ENCODE data around the gene PLA2G12B.

Gene PLA2G12B

GRCh38 chr10:72888151-72888638, 66.4 kb downstream of the PLA2G12B start:
- Histone ChIP-seq H3K9me2 (replicated peaks; ENCODE audit: insufficient read depth, low read length) (no peaks in the 10 kb centered on the region), H3K4me3 (ENCODE audit: insufficient read depth, low read length, poor library complexity, severe bottlenecking) (no peak overlapping the region), H3F3A (ENCODE audit: insufficient read depth) (no peaks in the 10 kb centered on the region), H3K9ac (ENCODE audit: low read length) (no peak overlapping the region), H3K27me3 (ENCODE audit: low read length) (no peaks in the 10 kb centered on the region), H3K79me2 (ENCODE audit: insufficient read depth, low read length) (no peaks in the 10 kb centered on the region), H3K27ac (ENCODE audit: low read depth, low read length) (no peak overlapping the region), H3K4me2 (ENCODE audit: low read depth, low read length, poor library complexity, severe bottlenecking) (no peak overlapping the region), H4K20me1 (ENCODE audit: low read depth, low read length) (no peaks in the 10 kb centered on the region), H2AFZ (ENCODE audit: low read depth, low read length, severe bottlenecking) (no peak overlapping the region), H3K36me3 (ENCODE audit: low read length) (no peaks in the 10 kb centered on the region), H3K9me3 (ENCODE audit: insufficient read depth, low read length) (no peaks in the 10 kb centered on the region)
- TF ChIP-seq CTCF (IDR thresholded peaks at IDR 0.05; ENCODE audit: insufficient read depth, low read length, poor library complexity, severe bottlenecking) (no peak), EZH2phosphoT487 (conservative IDR thresholded peaks at IDR 0.05; ENCODE audit: low read length) (no peak)

- Histone ChIP-seq H3K79me2 (ENCODE audit: insufficient read depth, low read length) (no peaks in the 10 kb centered on the region), H3F3A (ENCODE audit: insufficient read depth) (no peaks in the 10 kb centered on the region), H2AFZ (ENCODE audit: low read depth, low read length, severe bottlenecking) (no peak overlapping the region), H3K4me3 (ENCODE audit: insufficient read depth, low read length, poor library complexity, severe bottlenecking) (no peak overlapping the region), H3K9me3 (ENCODE audit: insufficient read depth, low read length) (no peaks in the 10 kb centered on the region), H4K20me1 (ENCODE audit: low read depth, low read length) (no peaks in the 10 kb centered on the region), H3K36me3 (ENCODE audit: low read length) (no peaks in the 10 kb centered on the region), H3K27me3 (ENCODE audit: low read length) (no peaks in the 10 kb centered on the region), H3K9ac (ENCODE audit: low read length) (no peak overlapping the region), H3K4me2 (ENCODE audit: low read depth, low read length, poor library complexity, severe bottlenecking) (no peak overlapping the region), H3K27ac (ENCODE audit: low read depth, low read length) (no peak overlapping the region), H3K9me2 (replicated peaks; ENCODE audit: insufficient read depth, low read length) (no peaks in the 10 kb centered on the region)
- TF ChIP-seq EZH2phosphoT487 (conservative IDR thresholded peaks at IDR 0.05; ENCODE audit: low read length) (no peak), CTCF (IDR thresholded peaks at IDR 0.05; ENCODE audit: insufficient read depth, low read length, poor library complexity, severe bottlenecking) (no peak)
Measured at GRCh38 chr10:72887043-72887442, 67.6 kb downstream of the PLA2G12B start.

GRCh38 chr10:72886621-72887020, 68.0 kb downstream of the PLA2G12B start:
- H3K36me3 ChIP-seq (ENCODE audit: low read length), result no peaks in the 10 kb centered on the region
- H3K27ac ChIP-seq (ENCODE audit: low read depth, low read length), result no peak overlapping the region
- H3F3A ChIP-seq (ENCODE audit: insufficient read depth), result no peaks in the 10 kb centered on the region
- H3K4me3 ChIP-seq (ENCODE audit: insufficient read depth, low read length, poor library complexity, severe bottlenecking), result no peak overlapping the region
- H3K9me3 ChIP-seq (ENCODE audit: insufficient read depth, low read length), result no peaks in the 10 kb centered on the region
- H4K20me1 ChIP-seq (ENCODE audit: low read depth, low read length), result no peaks in the 10 kb centered on the region
- no peak overlapping the region for H3K9ac ChIP-seq (ENCODE audit: low read length)
- no peaks in the 10 kb centered on the region for H3K79me2 ChIP-seq (ENCODE audit: insufficient read depth, low read length)
- H3K4me2 ChIP-seq (ENCODE audit: low read depth, low read length, poor library complexity, severe bottlenecking), result no peak overlapping the region
- no peaks in the 10 kb centered on the region for H3K27me3 ChIP-seq (ENCODE audit: low read length)
- H3K9me2 ChIP-seq (replicated peaks; ENCODE audit: insufficient read depth, low read length), result no peaks in the 10 kb centered on the region
- H2AFZ ChIP-seq (ENCODE audit: low read depth, low read length, severe bottlenecking), result no peak overlapping the region
- no peak for TF ChIP-seq CTCF (IDR thresholded peaks at IDR 0.05; ENCODE audit: insufficient read depth, low read length, poor library complexity, severe bottlenecking)
- no peak for TF ChIP-seq EZH2phosphoT487 (conservative IDR thresholded peaks at IDR 0.05; ENCODE audit: low read length)

Measured in SU-DHL-6 (cell line).